ENCODE results near the gene IDI2.

DNA sequence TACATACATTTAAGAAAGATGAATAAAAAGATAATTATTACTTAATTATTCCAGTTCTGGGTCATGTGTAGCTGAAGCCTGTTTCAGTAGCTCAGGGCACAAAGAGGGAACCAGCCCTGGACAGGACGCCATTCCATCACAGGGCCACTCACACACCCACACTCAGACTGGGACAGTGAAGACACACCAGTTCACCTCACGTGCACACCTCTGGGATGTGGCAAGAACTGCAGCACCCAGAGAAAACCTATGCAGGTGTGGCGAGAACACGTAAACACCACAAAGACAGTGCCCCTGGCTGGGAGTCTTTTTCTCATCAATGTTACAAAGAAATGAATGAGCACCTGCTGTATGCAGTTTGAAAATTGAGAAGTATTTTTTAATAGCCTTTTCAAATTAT is 24.9 kb upstream of the IDI2 start:
- TF ChIP-seq, protein P1, sequence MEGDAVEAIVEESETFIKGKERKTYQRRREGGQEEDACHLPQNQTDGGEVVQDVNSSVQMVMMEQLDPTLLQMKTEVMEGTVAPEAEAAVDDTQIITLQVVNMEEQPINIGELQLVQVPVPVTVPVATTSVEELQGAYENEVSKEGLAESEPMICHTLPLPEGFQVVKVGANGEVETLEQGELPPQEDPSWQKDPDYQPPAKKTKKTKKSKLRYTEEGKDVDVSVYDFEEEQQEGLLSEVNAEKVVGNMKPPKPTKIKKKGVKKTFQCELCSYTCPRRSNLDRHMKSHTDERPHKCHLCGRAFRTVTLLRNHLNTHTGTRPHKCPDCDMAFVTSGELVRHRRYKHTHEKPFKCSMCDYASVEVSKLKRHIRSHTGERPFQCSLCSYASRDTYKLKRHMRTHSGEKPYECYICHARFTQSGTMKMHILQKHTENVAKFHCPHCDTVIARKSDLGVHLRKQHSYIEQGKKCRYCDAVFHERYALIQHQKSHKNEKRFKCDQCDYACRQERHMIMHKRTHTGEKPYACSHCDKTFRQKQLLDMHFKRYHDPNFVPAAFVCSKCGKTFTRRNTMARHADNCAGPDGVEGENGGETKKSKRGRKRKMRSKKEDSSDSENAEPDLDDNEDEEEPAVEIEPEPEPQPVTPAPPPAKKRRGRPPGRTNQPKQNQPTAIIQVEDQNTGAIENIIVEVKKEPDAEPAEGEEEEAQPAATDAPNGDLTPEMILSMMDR (IDR thresholded peaks at IDR 0.05 in 4 of 5, conservative IDR thresholded peaks at IDR 0.05 in 1 of 5), result no peak
- TF ChIP-seq POLR2A (IDR thresholded peaks at IDR 0.05), result no peak
